Medulla oblongata (tissue), 1 donor: ENCODE results near the gene GNMT.

Source experiments
- DNase-seq: peaks from one replicate; pipeline ENCODE4 v3.0.0-alpha.2; 2015; ENCODE audit errors: extremely low spot score

The GNMT gene

GRCh38 chr6:42960243-42961019 is at the start of gene GNMT:
TSS of gene GNMT (plus strand) at chr6:42960754. CDS start at chr6:42960768, 14 bp downstream.
- no peak for DNase-seq

DNA sequence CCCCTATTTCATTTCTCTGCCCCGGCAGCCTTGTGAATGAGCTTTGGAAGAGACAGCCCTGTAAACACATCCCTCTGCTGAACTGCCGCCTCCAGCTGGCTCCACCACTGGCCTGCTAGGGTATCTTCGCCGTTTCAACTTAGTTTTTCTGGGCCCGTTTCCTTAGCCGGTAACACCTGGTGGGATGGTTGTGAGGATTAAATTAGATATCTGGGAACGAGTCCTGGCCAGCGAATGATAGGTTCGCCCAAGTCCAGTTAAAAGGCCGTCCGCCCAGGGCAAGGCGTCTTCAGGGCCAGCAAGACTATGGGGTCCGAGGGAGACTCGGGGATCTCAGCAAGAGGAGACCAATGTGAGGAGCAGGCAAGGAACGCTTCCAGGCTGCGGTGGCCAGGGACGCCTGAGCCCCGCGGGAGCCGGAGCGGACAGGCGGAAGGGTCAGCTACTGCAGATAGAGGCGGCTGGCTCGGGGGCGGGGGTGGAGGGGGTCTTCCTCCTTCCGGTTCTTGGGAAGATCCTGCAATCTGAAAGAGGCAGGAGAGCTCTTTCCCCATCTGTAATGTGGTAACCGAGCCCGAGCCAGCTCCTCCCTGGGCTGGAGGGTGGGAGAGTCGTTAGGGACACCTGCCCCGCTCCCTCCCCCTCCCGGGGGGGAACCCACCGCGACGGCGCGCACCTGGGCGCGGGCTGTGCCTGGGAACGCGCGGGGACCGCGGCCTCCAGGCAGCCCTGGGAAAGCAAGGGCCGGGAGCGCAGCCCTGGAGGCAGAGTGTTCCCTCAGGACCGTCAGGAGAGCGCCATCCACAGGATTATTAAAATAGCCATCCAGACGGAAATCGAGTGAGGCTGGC is 49.2 kb upstream of the GNMT start:
- DNase-seq, result no peak

GRCh38 chr6:42914546-42914945 is 46.0 kb upstream of the GNMT start:
- DNase-seq, result no peak

DNA sequence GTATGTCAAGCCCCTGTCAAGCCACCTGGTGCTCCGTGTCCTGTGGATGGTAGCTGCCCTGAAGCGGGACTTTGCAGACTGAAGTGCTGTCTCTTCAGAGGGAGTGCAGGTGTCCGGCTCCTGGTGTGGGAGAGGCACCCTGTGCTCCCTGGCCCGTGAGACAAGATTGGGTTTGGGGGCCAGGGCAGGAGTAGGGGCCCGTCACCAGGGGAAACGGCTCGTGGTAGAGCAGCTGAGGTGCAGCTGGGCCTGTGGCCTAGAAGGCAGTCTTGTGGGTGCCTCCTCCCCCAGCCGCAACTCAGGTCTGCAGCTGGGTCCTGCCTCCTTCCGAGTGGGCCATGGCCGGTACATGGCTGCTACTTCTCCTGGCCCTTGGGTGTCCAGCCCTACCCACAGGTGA is 44.8 kb upstream of the GNMT start, which contains the start of gene PTCRA:
Gene PTCRA, plus strand, starts transcription at position 322 of the 400 bp plus-strand sequence. Its CDS starts 17 bp downstream, at position 339.
- DNase-seq, result no peak

DNA sequence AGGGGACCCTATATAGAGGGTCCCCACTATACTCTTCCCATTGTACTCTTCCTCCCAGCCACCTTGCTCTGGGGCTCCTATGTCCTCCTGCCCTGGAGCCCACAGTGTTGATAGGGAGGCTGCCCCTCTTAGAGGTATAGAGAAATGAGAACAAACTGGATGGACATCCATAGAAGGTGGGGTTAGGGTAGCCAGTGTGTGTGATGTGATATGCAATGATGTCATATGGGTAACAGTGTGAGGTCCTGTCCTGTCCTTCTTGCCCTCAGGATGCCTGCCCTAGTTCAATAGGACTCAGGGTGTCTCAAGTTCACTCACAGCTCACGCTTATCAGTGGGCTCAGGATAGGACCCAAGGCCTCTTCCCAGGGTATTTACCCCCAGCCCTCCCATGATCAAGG is 44.3 kb upstream of the GNMT start:
- DNase-seq, result no peak

GRCh38 chr6:42921801-42922200 is 38.8 kb upstream of the GNMT start:
- no peak for DNase-seq

GRCh38 chr6:42923666-42924065 is 36.9 kb upstream of the GNMT start:
- DNase-seq, result peak; percentile 23

- no peak for DNase-seq
Measured at GRCh38 chr6:42925248-42925857, 35.2 kb upstream of the GNMT start.

- DNase-seq, result peak; percentile 97
Measured at GRCh38 chr6:42928986-42929820, 31.4 kb upstream of the GNMT start, which contains the start of gene CNPY3. TSS of gene CNPY3 (plus strand) at chr6:42929480. CDS start at chr6:42929571, 91 bp downstream.

GRCh38 chr6:42929821-42930360 is 30.7 kb upstream of the GNMT start:
- DNase-seq, result peak; percentile 86

GRCh38 chr6:42932412-42932811 is 28.1 kb upstream of the GNMT start:
- DNase-seq, result no peak

DNA sequence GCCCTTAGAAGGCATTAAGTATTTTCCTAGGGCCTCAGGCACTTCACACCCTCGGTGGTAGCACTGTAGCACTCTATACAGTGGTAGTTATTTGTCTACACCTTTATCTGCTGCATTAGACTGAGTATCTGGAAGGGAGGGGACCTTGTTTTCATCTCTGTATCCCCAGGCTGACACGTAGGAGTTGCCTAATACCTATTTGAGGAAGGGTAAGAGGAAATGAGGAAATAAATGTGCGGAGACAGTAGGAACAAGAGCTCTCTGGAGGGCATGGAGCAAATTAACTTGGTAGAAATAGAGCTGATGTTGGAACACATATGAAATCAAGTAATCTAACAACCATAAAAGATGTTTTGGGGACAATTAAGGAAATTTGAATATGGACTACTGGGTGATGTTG is 27.3 kb upstream of the GNMT start:
- peak; percentile 63 for DNase-seq

DNA sequence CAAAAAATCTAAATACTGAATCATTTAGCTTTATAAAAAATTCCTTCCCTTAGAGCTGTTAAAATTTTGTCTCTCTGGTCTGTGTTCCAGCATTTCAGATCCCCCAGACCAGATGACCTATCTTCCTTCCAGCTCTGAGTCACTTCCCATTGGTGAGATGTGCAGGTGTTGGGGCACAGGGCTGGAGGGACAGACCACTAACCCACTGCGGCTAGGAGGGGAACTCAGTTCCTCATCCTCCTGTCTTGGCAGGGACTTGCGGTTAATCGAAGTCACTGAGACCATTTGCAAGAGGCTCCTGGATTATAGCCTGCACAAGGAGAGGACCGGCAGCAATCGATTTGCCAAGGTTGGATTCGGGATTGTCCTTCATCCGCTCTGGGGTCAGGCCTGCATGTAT is 25.2 kb upstream of the GNMT start:
- DNase-seq, result no peak

DNA sequence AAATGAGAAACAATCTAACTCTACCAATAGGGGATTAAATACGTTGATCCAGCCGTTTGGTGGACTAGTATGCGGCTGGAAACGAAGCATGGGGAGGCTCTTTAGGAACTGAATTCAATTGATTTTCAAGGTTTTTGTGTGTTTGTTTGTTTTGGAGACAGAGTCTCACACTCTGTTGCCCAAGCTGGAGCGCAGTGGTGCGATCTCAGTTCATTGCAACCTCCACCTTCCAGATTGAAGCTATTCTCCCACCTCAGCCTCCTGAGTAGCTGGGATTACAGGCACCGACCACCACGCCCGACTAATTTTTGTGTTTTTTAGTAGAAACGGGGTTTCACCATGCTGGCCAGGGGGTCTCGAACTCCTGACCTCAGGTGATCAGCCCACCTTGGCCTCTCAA is 24.2 kb upstream of the GNMT start:
- DNase-seq, result no peak

- no peak for DNase-seq
Measured at GRCh38 chr6:42937548-42938427, 22.8 kb upstream of the GNMT start.

- no peak for DNase-seq
Measured at GRCh38 chr6:42938428-42938796, 22.1 kb upstream of the GNMT start.

DNA sequence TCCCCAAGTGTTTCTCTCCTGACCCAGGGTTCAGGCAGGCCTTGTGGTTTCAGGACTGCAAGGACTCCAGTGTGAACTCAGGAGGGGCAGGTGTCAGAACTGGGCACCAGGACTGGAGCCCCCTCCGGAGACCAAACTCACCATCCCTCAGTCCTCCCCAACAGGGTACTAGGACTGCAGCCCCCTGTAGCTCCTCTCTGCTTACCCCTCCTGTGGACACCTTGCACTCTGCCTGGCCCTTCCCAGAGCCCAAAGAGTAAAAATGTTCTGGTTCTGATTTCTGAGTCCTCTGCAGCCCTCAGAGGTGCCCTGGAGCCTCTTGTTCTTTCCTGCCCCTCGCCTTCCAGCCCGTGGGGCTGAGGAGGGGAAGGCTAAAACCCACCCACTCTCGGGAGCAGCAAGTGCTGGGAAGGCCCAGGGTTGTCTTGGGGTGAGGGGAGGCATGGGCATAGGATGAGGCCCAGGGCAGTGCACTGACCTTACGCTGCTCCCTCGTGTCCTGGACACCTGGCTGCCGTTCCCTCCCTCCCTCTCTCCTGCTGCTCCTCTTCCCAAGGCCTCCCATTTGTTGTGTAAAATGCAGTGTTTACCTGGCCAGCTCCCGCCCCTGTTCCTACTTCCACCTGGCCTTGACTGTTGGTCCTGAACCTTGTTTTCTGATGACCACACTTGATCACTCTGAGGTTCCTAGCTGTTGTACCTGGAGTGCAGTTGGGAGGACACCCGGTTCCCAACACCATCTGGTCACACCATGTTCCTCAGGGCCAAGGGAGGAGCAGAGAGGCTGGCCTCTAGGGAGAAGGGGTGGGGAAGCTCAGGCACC is 21.4 kb upstream of the GNMT start:
- DNase-seq, result no peak

DNA sequence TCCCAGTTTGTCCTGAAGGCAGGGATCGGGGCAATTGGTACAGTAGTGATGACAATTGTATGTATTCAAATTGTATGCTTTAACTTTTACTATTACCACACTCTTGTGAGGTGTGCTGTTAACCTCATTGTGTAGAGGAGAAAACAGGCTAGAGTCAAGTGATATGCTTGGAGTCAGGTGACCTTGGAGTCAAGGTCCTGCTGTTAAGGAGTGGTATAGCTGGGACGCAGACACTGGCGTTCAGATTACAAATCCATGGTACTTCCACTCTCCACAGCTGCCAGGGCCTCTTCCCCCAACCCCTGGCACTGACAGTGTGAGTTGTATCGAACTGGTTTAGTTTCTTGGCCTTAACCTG is 20.8 kb upstream of the GNMT start:
- no peak for DNase-seq

DNA sequence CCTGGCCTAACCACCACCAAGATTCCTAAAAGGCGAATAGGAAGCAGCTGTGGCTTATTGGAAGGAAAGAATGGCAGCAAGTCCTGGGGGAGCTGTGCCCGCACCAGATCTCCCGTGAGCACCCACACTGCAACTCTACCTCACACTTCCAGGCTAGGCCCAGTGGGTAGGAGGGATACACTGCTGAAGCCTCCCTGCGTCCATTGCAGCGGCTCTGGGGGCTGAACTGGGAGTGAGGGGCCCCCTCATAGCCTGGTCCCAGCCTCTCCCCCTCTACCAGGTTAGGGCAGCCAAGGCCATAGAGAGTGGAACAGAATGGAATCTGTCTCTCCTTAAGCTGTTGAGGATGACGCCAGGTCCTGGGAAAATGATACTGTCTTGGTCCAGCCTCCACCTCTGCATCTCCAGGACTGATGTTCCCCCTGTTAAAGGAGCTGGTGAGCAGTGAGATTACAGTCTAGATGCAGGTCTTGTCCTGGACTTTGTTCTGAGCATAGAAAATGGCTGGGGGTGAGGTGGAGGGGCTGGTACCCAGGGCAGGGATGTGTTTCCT is 20.0 kb upstream of the GNMT start:
- DNase-seq, result no peak
